Thyroid gland (tissue), 4 donors: ENCODE results near the gene REN. TPM values are rescaled to one million over a fixed set of nuclear protein-coding genes. Genes with fewer than 3 reads are reported as not detected.

Source experiments
- DNase-seq, 2 donors: peaks; one replicate each; pipeline ENCODE4 v3.0.0-alpha.2; 2019
- H3K27ac ChIP-seq, 3 donors: fragments of 200-600 bp; sonication (generic); 1 replicate in 2 of 3; 2 replicates in 1 of 3; pipeline ENCODE4 v1.5.1; 2016 to 2019; ENCODE audit warnings: mild to moderate bottlenecking in 1 of 3, moderate library complexity in 1 of 3
- H3K27me3 ChIP-seq: fragments of 200-600 bp; sonication (generic); one replicate; pipeline ENCODE4 v1.5.1; 2019
- H3K36me3 ChIP-seq, 2 donors: fragments of 200-600 bp; sonication (generic); one replicate each; pipeline ENCODE4 v1.5.1; 2016 to 2019
- H3K4me1 ChIP-seq, 2 donors: fragments of 200-600 bp; sonication (generic); one replicate each; pipeline ENCODE4 v1.5.1; 2017 to 2019
- H3K4me3 ChIP-seq, 3 donors: fragments of 200-600 bp; sonication (generic); replicated peaks in 1 of 3; 1 replicate in 2 of 3; 2 replicates in 1 of 3; pipeline ENCODE4 v1.5.1; 2016; ENCODE audit warnings: mild to moderate bottlenecking in 1 of 3
- H3K9me3 ChIP-seq: fragments of 200-600 bp; sonication (generic); one replicate; pipeline ENCODE4 v1.5.1; 2017
- CTCF ChIP-seq, 6 experiments: fragments of 200-600 bp in 3 of 6; fragments of 450-650 bp in 3 of 6; sonication (generic) in 3 of 6; IDR thresholded peaks; one replicate each; pipeline ENCODE4 v1.5.1; 2016 to 2019; ENCODE audit warnings: antibody characterized with exemption in 6 of 6, mild to moderate bottlenecking in 2 of 6, inconsistent platforms in 1 of 6, moderate library complexity in 1 of 6
- POLR2A ChIP-seq, 2 donors: fragments of 450-650 bp; IDR thresholded peaks; one replicate each; pipeline ENCODE4 v1.6.1; 2017; ENCODE audit warnings: antibody characterized with exemption in 2 of 2, mild to moderate bottlenecking in 2 of 2, moderate library complexity in 1 of 2
- WGBS, 2 donors: methylation state at CpG; one replicate each; pipeline ENCODE4 v1.1.5; 2017; 5-methylcytosine and 5-hydroxymethylcytosine counted together
- intact Hi-C: fragments of 100-400 bp; cut with DNase I; formaldehyde crosslinking; loops from one replicate; pipeline ENCODE4 v1.15.1; 2023
- total RNA-seq, 4 donors: library from RNA; depleted of rRNA; stranded (reverse); fragments of >200 nt; gene quantifications; one replicate each; pipeline ENCODE4 v1.2.3, GENCODE V29; 2016

REN gene
- total RNA-seq, 4 donors from 2014 or later, result not detected

GRCh38 chr1:204154568-204155255 lies 11.4 kb downstream of the REN start:
- Histone ChIP-seq H3K27me3 (no peaks in the 10 kb centered on the region), H3K27ac (no peak overlapping the region), H3K9me3 (no peaks in the 10 kb centered on the region), H3K36me3 (no peaks in the 10 kb centered on the region), H3K4me1 (peaks cover 13 to 20% of the 10 kb centered on the region in 2 donors), H3K4me3 (no peak overlapping the region)
- 91 to 92% methylated on average over 15 of the region's 15 CpGs for WGBS, 2 donors
- no peak for DNase-seq
- intact Hi-C loops, result no loop called here
- TF ChIP-seq POLR2A (IDR thresholded peaks at IDR 0.05), result no peak
- TF ChIP-seq CTCF (IDR thresholded peaks at IDR 0.05), result no peak

- H3K27ac ChIP-seq, result no peak overlapping the region
- intact Hi-C loops, result no loop called here
- no peak for DNase-seq
- peaks cover 13 to 20% of the 10 kb centered on the region in 2 donors for H3K4me1 ChIP-seq
- H3K36me3 ChIP-seq, result no peaks in the 10 kb centered on the region
- no peaks in the 10 kb centered on the region for H3K9me3 ChIP-seq
- no peak overlapping the region for H3K4me3 ChIP-seq
- H3K27me3 ChIP-seq, result no peaks in the 10 kb centered on the region
- no peak for TF ChIP-seq POLR2A (IDR thresholded peaks at IDR 0.05)
- TF ChIP-seq CTCF (IDR thresholded peaks at IDR 0.05), result no peak
- 90 to 93% methylated on average over 5 of the region's 5 CpGs for WGBS, 2 donors
Observed at GRCh38 chr1:204153667-204154066, 12.5 kb downstream of the REN start.

DNA sequence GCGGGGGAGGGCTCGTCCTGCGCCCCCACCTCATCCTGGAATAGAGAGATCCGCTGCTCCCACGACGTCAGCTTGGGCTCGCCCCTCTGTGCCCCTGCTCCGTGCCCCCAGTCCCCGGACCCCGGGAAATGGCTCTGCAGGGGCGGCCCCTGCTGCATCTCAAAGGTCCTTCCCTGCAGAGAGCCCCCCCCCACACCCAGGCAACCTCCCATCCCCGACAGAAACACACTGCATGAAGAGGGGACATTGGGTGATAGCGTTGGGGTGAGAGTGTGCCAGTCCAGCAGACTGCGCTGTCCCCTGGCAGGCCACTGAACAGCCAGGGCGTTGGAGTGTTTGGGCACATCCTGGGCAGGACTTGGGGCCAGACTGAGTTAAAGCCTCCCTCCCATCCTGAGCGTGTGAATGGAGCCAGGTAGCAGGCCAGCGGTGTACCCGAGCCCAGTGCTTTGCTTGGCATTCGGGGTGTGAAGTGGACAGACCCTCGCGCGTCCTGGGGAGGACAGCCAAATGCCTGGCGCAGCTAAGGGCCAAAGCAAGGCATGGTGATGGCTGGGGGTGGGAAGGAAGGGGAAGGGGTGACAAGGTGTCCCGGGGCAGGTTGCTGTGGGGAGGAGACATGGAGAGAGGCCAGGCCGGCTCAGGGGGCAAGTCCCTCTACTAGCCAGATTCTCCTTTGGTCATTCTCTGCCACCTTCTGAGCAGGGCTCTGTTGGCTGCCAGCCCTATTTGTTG lies 13.7 kb downstream of the REN start:
- WGBS, 2 donors, result 33 to 50% methylated on average over 14 to 19 of the region's 25 CpGs
- TF ChIP-seq POLR2A (IDR thresholded peaks at IDR 0.05) (no peak), CTCF (IDR thresholded peaks at IDR 0.05) (peak in 1 of 6 experiments; percentile 4)
- H3K4me1 ChIP-seq, result peaks cover 13 to 20% of the 10 kb centered on the region in 2 donors
- peak overlapping the region; percentile 7 to 91 (median 19) for H3K4me3 ChIP-seq
- H3K36me3 ChIP-seq, result no peaks in the 10 kb centered on the region
- intact Hi-C loops, result no loop called here
- H3K27ac ChIP-seq, result peak overlapping the region in 2 of 3 donors; percentile 44 to 56
- H3K9me3 ChIP-seq, result no peaks in the 10 kb centered on the region
- DNase-seq, result peak; percentile 40 to 44
- no peaks in the 10 kb centered on the region for H3K27me3 ChIP-seq

DNA sequence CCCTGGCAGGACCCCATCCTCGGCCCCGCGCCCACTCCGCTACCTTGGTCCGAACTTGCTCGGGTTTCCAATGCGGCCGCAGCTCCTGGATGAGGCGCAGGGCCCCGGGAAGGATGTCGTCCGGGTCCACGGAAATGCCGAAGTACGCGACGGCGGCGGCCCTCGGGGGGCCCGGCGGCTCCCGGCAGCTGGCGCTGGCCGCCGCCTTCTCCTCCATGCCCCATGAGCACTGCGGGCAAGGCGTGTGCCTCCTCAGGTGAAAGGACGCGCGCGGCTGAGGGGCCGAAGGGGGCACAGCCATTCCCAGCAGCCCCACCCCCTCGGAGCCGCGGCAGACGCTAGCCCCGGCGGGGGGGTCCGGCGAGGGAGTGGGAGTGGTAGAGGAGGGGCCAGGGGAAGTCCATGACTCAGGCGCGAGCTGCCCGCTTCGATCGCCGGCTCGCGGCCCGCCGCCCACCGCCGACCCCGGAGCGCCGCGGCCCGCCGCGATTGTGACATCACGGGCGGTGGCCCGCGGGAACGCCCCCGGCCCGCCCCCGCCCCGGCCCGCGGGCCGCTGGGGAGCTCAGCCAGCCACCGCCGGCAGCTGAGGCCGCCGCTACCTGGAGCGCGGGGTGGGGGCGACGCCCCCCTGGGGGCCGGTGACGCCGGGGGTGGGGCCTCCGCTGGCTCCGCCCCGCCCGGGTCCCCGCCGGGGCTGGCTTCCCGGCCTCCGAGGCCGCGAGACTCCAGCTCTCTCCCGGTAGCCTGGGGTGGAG lies 14.4 kb downstream of the REN start, which contains the start of gene ETNK2:
TSS of gene ETNK2 (minus strand) at position 493 of the 758 bp plus-strand sequence. CDS start at position 301, 192 bp downstream.
- intact Hi-C loops, result no loop called here
- no peaks in the 10 kb centered on the region for H3K36me3 ChIP-seq

More for the DNA sequence above, 14.4 kb downstream of the REN start, which contains the start of gene ETNK2:
- WGBS, 2 donors, result 3 to 4% methylated on average over 8 to 14 of the region's 94 CpGs
- Histone ChIP-seq H3K4me1 (peaks cover 13 to 20% of the 10 kb centered on the region in 2 donors), H3K27ac (peak within 1 kb of the TSS; percentile 0 to 56 (median 54)), H3K27me3 (no peaks in the 10 kb centered on the region), H3K4me3 (peak within 1 kb of the TSS; percentile 64 to 91 (median 86)), H3K9me3 (no peaks in the 10 kb centered on the region)
- DNase-seq, result peak; percentile 71 to 75
- TF ChIP-seq CTCF (IDR thresholded peaks at IDR 0.05), result no peak
- peak in 1 of 2 donors; percentile 44 for TF ChIP-seq POLR2A (IDR thresholded peaks at IDR 0.05)
